ENCODE results near the gene F11R.
"Not testable (repeated sequence)": the region's sequence is repeated elsewhere in the genome, so short reads cannot be mapped to it uniquely, and the experiment has no call there.

The F11R gene

GRCh38 chr1:161020509-161021164 is at the start of gene F11R:
Gene F11R (minus strand): TSS chr1:161021152. CDS start chr1:161021073, 79 bp downstream.
- DNase-seq = peak; percentile 28

GRCh38 chr1:161069731-161070270 is 48.8 kb upstream of the F11R start, which contains the start of gene ARHGAP30:
Gene ARHGAP30 (minus strand): TSS chr1:161069891. CDS start chr1:161069624, 267 bp downstream.
- DNase-seq = peak; percentile 95

- DNase-seq = no peak
Measured at GRCh38 chr1:161069241-161069640, 48.3 kb upstream of the F11R start.

- DNase-seq = peak; percentile 93
Measured at GRCh38 chr1:161068306-161069234, 47.6 kb upstream of the F11R start.

- DNase-seq = no peak
Measured at GRCh38 chr1:161066694-161067093, 45.7 kb upstream of the F11R start.

GRCh38 chr1:161065681-161066080 is 44.7 kb upstream of the F11R start:
- DNase-seq = not testable (repeated sequence)

- not testable (repeated sequence) for DNase-seq
Measured at GRCh38 chr1:161063936-161064335, 43.0 kb upstream of the F11R start.

- no peak for DNase-seq
Measured at GRCh38 chr1:161061419-161061818, 40.5 kb upstream of the F11R start.

GRCh38 chr1:161059293-161059692 is 38.3 kb upstream of the F11R start:
- no peak for DNase-seq

GRCh38 chr1:161054805-161055204 is 33.9 kb upstream of the F11R start:
- DNase-seq = no peak

- no peak for DNase-seq
Measured at GRCh38 chr1:161054232-161054631, 33.3 kb upstream of the F11R start.

GRCh38 chr1:161052899-161053298 is 31.9 kb upstream of the F11R start:
- DNase-seq = no peak

- no peak for DNase-seq
Measured at GRCh38 chr1:161051219-161051618, 30.3 kb upstream of the F11R start.

- DNase-seq = no peak
Measured at GRCh38 chr1:161048949-161049722, 28.2 kb upstream of the F11R start.

- DNase-seq = no peak
Measured at GRCh38 chr1:161047436-161048420, 26.8 kb upstream of the F11R start.

GRCh38 chr1:161046605-161047228 is 25.8 kb upstream of the F11R start:
- peak; percentile 24 for DNase-seq

GRCh38 chr1:161045736-161046604 is 25.0 kb upstream of the F11R start, which contains the start of gene USF1:
Gene USF1 (minus strand): TSS chr1:161045977. CDS start chr1:161043275, 2,702 bp downstream.
- peak; percentile 93 for DNase-seq

- peak; percentile 78 for DNase-seq
Measured at GRCh38 chr1:161044908-161045735, 24.2 kb upstream of the F11R start.

GRCh38 chr1:161044535-161044907 is 23.6 kb upstream of the F11R start:
- peak; percentile 46 for DNase-seq

All from CD4-positive, alpha-beta T cell treated with Interferon gamma for 1 hour (primary cell).